COLO668 (cell line): ENCODE data around the gene UNKL.
"Not testable (repeated sequence)": the region's sequence is repeated elsewhere in the genome, so short reads cannot be mapped to it uniquely, and the experiment has no call there.

ENCODE experiments used
- DNase-seq: peaks from one replicate; lab custom pipeline; 2025; ENCODE audit not compliant: unreplicated experiment; lab: John Stamatoyannopoulos, UW

UNKL gene

DNA sequence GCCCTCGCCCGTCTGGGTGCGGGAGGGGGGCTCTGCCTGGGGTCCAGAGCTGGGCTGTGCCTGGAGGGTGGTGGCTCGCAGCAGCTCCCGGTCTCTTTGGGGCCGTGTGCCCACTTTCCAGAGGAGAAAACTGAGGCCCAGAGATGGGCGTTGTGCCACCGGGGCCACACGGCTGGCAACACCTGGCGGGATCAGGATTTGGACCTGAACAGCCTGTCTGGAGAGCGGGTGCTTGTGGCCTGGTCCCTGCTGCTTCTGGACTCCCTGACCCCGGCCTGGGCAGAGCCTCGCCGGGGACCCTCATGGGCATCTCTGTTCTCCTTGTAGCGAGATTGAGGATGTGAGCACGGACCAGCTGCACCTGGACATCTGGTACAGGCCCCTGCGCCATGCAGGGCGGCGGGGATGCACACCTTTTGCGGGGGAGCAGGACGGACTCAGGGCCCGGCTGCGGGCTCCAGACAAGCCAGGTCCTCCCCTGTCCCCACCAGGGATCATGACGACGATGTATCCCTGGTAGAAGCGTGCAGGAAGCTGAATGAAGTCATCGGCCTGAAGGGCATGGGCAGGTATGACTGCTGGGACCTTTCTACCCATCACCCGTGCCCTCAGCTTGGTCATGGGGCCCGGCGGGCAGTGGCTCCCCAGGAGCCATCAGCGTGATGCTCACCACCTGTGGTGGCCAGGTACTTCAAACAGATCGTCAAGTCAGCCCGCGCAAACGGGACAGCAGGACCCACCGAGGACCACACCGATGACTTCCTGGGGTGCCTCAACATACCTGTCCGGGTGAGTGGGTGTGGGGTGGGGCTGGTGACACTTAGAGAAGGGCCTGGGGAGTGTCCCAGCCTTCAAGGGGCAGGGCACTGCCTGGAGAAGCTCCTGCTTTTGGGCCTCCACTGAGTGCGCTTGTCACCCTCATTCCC, 72.7 kb downstream of the UNKL start:
- peak; percentile 34 for DNase-seq

DNA sequence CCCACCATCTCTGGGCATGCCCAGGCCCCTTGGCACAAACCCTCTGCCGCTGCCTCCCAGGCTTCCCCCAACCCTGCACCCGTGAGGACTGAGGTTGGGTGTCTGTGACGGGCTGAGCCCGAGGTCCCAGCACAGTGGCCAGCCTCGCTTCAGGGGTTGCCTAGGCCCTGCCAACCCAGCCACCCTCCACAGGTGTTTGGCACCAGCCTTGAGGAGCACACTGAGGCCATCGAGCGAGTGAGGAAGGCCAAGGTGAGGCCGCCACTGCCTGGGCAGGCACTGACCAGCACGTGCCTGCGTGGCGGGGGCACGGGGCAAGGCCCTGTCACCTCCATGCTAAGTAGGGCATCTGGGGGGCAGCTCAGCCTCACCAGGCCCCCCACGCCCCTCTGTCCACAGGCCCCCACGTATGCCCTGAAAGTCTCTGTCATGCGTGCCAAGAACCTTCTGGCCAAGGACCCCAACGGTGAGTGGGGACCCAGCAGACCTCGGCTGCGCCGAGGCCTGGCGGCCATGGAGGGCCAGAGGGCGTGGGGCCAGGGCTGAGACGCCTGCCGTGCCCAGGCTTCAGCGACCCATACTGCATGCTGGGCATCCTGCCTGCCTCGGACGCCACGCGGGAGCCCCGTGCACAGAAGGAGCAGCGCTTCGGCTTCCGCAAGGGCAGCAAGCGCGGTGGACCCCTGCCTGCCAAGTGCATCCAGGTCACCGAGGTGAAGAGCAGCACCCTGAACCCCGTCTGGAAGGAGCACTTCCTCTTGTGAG, 73.6 kb downstream of the UNKL start:
- DNase-seq: no peak

DNA sequence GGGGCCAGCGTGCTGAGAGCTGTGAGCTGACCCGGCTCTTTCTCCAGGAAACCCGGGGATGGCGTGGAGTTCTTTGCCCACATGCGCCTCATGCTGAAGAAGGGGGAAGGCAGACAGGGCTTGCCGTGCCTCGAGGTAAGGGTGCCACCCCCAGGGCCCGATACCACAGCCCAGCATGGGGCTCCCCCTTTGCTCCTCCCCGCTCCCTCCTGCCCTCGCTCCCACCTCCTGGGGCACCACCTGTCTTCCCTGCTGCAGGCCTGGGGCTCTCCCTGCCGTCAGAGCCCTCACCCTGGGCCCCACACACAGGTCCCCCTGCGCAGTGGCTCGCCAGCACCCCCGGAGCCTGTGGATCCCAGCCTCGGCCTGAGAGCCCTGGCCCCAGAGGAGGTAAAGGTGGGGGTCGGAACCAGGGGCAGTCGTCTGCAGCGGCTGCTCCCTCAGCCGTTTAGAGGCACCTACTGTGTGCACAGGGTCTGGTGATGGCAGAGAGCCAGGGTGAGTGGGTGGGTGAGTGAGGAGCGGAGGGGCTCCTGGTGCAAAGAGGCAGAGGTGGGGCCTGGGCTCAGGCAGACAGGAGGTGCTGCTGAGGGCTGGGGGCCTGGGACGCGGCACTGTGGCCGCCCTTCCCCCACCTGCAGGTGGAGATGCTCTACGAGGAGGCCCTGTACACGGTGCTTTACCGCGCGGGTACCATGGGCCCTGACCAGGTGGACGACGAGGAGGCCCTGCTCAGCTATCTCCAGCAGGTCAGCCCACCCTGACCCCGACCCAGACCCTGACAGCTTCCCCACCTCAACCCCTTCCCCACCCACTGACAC, 75.4 kb downstream of the UNKL start:
- DNase-seq: peak; percentile 19

- peak; percentile 90 for DNase-seq
Observed at GRCh38 chr16:1338119-1338730, 76.3 kb downstream of the UNKL start.

- no peak for DNase-seq
Observed at GRCh38 chr16:1337486-1337885, 77.0 kb downstream of the UNKL start.

GRCh38 chr16:1336619-1337018, 77.9 kb downstream of the UNKL start:
- DNase-seq: no peak

- peak; percentile 42 for DNase-seq
Observed at GRCh38 chr16:1335996-1336395, 78.5 kb downstream of the UNKL start.

- DNase-seq: peak; percentile 75
Observed at GRCh38 chr16:1335211-1335971, 79.1 kb downstream of the UNKL start.

DNA sequence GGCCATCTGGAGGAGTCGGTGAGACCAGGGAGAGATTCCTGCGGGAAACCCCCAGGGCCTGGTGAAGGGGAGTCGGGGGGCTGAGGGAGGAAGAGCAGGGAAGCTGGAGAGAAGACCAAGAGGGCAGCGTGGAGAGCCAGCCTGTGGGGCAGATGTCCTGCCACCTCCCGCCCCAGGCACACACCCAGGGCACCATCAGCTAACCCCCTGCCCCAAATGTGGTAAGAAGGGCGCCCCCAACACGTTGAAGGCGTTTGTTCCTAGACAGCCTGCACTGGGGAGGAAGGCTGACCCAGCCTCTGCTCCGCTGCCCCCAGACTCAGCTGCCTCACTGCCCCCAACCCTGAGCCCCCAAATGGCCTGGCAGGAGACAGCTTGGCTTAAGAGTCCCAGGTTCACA, 79.8 kb downstream of the UNKL start:
- DNase-seq: no peak

- DNase-seq: peak; percentile 28
Observed at GRCh38 chr16:1333854-1334700, 80.4 kb downstream of the UNKL start.

DNA sequence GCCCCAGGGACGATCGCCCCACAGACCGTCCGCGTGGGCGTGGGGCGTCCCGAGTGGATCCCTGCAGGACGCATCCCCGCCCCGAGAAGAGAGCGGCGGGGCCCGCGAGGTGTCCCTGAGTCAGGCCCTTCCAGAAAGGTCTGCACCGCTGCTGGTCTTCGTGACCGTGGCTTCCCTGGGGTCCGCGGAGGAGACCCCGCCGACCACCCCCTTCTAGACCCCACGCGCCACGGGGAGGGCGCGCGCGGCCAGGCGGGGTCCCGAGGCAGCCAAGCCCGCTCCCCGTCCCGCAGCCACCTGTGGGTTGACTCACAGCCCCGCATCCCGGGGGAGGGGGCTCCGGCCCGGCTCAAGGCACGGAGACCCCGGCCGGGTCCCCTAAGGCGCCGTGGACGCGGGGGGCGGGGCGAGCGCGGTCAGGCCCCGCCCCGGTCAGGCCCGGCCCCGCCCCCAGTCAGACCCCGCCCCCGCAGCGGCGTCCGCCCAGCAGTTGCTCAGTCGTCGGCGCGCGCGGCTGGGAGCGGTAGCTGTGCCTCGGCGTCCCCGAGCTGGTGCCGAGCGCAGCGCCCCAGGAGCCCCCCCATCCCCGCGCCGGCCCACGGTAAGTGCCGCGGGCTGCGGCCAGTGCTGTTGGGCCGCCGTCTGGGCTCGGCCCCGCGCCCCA, 81.2 kb downstream of the UNKL start, which contains the start of gene BAIAP3:
BAIAP3 (plus strand) TSS at position 497 of the 664 bp plus-strand sequence. CDS start 4,905 bp downstream, outside the sequence.
- peak; percentile 65 for DNase-seq

GRCh38 chr16:1332618-1333148, 81.8 kb downstream of the UNKL start:
- DNase-seq: no peak

GRCh38 chr16:1331712-1332617, 82.5 kb downstream of the UNKL start:
- DNase-seq: peak; percentile 94

- no peak for DNase-seq
Observed at GRCh38 chr16:1330931-1331711, 83.4 kb downstream of the UNKL start.

DNA sequence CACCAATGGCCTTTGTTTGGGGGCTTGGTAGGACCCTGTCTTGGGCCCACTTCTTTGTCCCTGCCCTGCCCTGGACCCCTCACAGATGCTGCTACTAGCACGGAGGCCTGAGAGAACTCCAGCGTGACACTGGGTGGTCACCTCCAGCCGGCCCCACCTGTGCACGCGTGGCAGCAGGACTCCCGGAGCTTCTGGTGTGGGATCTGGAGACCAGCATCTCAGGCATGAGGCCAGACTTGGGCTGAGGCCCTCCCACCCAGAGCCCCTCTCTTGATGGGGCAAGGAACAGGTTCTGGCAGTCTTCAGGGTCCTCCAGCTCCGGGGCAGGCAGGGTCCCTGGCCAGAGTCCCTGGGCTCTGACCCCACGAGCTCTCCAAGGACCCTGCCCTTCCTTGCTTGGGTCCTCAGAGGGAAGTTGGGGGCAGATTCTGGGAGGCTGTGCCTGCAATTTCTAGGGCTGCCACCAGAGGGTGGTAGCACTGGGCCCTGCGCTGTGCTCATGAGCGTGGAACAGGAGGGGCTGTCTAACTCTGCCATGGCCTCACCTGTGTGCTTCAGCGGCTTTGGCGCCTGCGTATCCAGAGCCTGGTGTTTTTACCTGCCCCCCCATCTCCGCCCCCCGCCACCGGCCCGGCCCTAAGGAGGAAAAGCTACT, 84.1 kb downstream of the UNKL start:
- DNase-seq: peak; percentile 38

GRCh38 chr16:1328961-1329360, 85.5 kb downstream of the UNKL start:
- not testable (repeated sequence) for DNase-seq
